K562 (cell line): ENCODE measurements around the gene RGS3. TPM values are rescaled to one million over a fixed set of nuclear protein-coding genes. Genes with fewer than 3 reads are reported as not detected.

Experiments used
- CREB3L1 ChIP-seq: fragments of 450-650 bp; IDR thresholded peaks from 2 replicates; pipeline ENCODE4 v1.6.1; 2014; ENCODE audit warnings: low read depth, mild to moderate bottlenecking, moderate library complexity, borderline replicate concordance
- DMBX1 ChIP-seq: fragments of 250-450 bp; sonication (Bioruptor Pico); IDR thresholded peaks from 2 replicates; pipeline ENCODE4 v1.8.0; 2022; ENCODE audit warnings: inconsistent platforms, mild to moderate bottlenecking, moderate library complexity, borderline replicate concordance
- MAFK ChIP-seq: IDR thresholded peaks from 2 replicates; pipeline ENCODE4 v1.6.1; 2011; ENCODE audit warnings: low read length, improper control_type of control experiment
- MAZ ChIP-seq, 2 experiments: fragments of 450-650 bp in 1 of 2; sonication (generic) in 1 of 2; formaldehyde crosslinking; IDR thresholded peaks in 1 of 2; conservative IDR thresholded peaks in 1 of 2; 2 replicates each; pipeline versions ENCODE4 v1.4.0 to v1.5.0; 2020; ENCODE audit warnings: mild to moderate bottlenecking in 1 of 2, missing genetic modification reagents in 1 of 2
- MIER1 ChIP-seq: fragments of 450-650 bp; IDR thresholded peaks from 2 replicates; pipeline ENCODE4 v1.6.1; 2016; ENCODE audit warnings: antibody characterized with exemption, mild to moderate bottlenecking, low read depth
- NR0B1 ChIP-seq: fragments of 450-650 bp; IDR thresholded peaks from one replicate; pipeline ENCODE4 v1.6.1; 2018; ENCODE audit warnings: mild to moderate bottlenecking, moderate library complexity; ENCODE audit not compliant: partially characterized antibody
- PCBP2 ChIP-seq: fragments of 200-400 bp; formaldehyde crosslinking; IDR thresholded peaks from 2 replicates; pipeline ENCODE4 v1.6.1; 2018; ENCODE audit warnings: low read length, low read depth, mild to moderate bottlenecking, moderate library complexity; ENCODE audit not compliant: poor library complexity, severe bottlenecking
- polyA plus RNA-seq, 8 experiments: library from polyadenylated mRNA; depleted of rRNA in 4 of 8; stranded (reverse) in 5 of 8; unstranded in 3 of 8; fragments of >200 nt; fragmentation: Nextera tagmentation in 2 of 8; fragmentation: Illumina TruSeq in 1 of 8; extraction: Ambion mirVana in 2 of 8; extraction: Trizol in 1 of 8; gene quantifications; 2 replicates each; pipeline versions ENCODE4 v1.2.1 to v1.2.3, GENCODE V29; 2011 to 2014; ENCODE audit warnings: inconsistent platforms in 1 of 8, missing spikeins in 1 of 8
- total RNA-seq, 7 experiments: library from RNA; depleted of rRNA in 6 of 7; stranded (reverse); fragments of >200 nt in 6 of 7; fragmentation: Illumina TruSeq in 2 of 7; extraction: Trizol in 2 of 7; gene quantifications; 2 replicates each; pipeline versions ENCODE4 v1.2.1 to v1.2.3, GENCODE V29; 2011 to 2021; ENCODE audit warnings: low replicate concordance in 1 of 7
- TF ChIP-seq, protein P1 (sequence below): IDR thresholded peaks from 2 replicates; pipeline ENCODE4 v1.6.1; 2011; ENCODE audit warnings: borderline replicate concordance, low read depth, mild to moderate bottlenecking, moderate library complexity, low read length; ENCODE audit not compliant: insufficient read depth, poor library complexity, severe bottlenecking

Gene RGS3
- total and polyA plus RNA-seq, 9 of the 15 experiments (the other 6 are each of a cell fraction or from before 2014, with no cell fraction given), result 0.08 to 2.9 (median 0.95) TPM

DNA sequence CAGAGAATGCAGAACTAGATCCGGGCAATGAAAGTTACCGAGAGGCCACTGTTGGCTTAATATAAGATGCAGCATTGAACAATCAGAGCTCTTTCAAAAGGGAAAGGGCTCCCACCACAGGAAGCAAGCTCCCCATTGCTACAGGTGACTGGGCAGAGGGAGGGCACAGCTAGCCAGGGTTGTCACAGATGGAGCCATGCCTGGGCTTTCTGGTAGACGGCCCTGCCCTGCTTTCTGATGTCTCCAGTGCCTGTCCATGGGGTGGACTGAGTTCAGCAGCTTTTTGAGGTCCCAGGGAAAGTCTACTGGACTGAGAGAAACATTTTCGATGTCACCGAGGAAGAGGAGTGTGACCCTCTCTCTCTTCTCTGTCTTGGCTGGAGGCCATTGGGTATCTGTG is 14.1 kb downstream of the RGS3 start (continued):
- TF ChIP-seq MAZ (CRISPR knock-in tag; conservative IDR thresholded peaks at IDR 0.05 in 1 of 2, IDR thresholded peaks at IDR 0.05 in 1 of 2) (no peak), CREB3L1 (no peak), MAFK (no peak), DMBX1 (no peak), PCBP2 (no peak), MIER1 (no peak), NR0B1 (no peak)
- TF ChIP-seq, protein P1, sequence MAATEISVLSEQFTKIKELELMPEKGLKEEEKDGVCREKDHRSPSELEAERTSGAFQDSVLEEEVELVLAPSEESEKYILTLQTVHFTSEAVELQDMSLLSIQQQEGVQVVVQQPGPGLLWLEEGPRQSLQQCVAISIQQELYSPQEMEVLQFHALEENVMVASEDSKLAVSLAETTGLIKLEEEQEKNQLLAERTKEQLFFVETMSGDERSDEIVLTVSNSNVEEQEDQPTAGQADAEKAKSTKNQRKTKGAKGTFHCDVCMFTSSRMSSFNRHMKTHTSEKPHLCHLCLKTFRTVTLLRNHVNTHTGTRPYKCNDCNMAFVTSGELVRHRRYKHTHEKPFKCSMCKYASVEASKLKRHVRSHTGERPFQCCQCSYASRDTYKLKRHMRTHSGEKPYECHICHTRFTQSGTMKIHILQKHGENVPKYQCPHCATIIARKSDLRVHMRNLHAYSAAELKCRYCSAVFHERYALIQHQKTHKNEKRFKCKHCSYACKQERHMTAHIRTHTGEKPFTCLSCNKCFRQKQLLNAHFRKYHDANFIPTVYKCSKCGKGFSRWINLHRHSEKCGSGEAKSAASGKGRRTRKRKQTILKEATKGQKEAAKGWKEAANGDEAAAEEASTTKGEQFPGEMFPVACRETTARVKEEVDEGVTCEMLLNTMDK, result no peak
